WTC11 (cell line): ENCODE results near the gene ACR. TPM values are rescaled to one million over a fixed set of nuclear protein-coding genes. Genes with fewer than 3 reads are reported as not detected.

Source experiments
- GTF2I ChIP-seq: fragments of 250-450 bp; sonication (Bioruptor Pico); conservative IDR thresholded peaks from 2 replicates; pipeline ENCODE4 v1.4.0; 2021; ENCODE audit warnings: mild to moderate bottlenecking
- HMGA2 ChIP-seq: fragments of 250-450 bp; sonication (Bioruptor Pico); IDR thresholded peaks from 2 replicates; pipeline ENCODE4 v1.4.0; 2021; ENCODE audit warnings: mild to moderate bottlenecking, moderate library complexity
- HMGXB4 ChIP-seq: sonication (generic); formaldehyde crosslinking; IDR thresholded peaks from 2 replicates; pipeline ENCODE4 v1.8.1; 2023; ENCODE audit warnings: mild to moderate bottlenecking, moderate library complexity, missing genetic modification reagents
- MYBL2 ChIP-seq: sonication (generic); formaldehyde crosslinking; IDR thresholded peaks from 2 replicates; pipeline ENCODE4 v1.8.1; 2023; ENCODE audit warnings: mild to moderate bottlenecking, moderate library complexity, missing genetic modification reagents
- NFE2L1 ChIP-seq: sonication (generic); formaldehyde crosslinking; IDR thresholded peaks from 2 replicates; pipeline ENCODE4 v1.8.1; 2023; ENCODE audit warnings: missing genetic modification reagents
- ZBTB21 ChIP-seq: sonication (generic); formaldehyde crosslinking; IDR thresholded peaks from 2 replicates; pipeline ENCODE4 v1.8.1; 2023; ENCODE audit warnings: mild to moderate bottlenecking, missing genetic modification reagents, borderline replicate concordance
- ZBTB43 ChIP-seq: sonication (generic); formaldehyde crosslinking; IDR thresholded peaks from 2 replicates; pipeline ENCODE4 v1.8.1; 2023; ENCODE audit warnings: mild to moderate bottlenecking, missing genetic modification reagents
- total RNA-seq: library from RNA; stranded (reverse); gene quantifications from 3 replicates; pipeline ENCODE4 v1.2.3, GENCODE V29; 2021
- TF ChIP-seq, protein P1 (sequence below): sonication (generic); formaldehyde crosslinking; IDR thresholded peaks from 2 replicates; pipeline ENCODE4 v1.8.0; 2022; ENCODE audit warnings: missing genetic modification reagents
- TF ChIP-seq, protein P2 (sequence below): fragments of 250-450 bp; sonication (Bioruptor Pico); IDR thresholded peaks from 2 replicates; pipeline ENCODE4 v1.9.0; 2021; ENCODE audit warnings: mild to moderate bottlenecking
- TF ChIP-seq, protein P3 (sequence below): sonication (generic); formaldehyde crosslinking; IDR thresholded peaks from 2 replicates; pipeline ENCODE4 v1.8.1; 2022; ENCODE audit warnings: missing genetic modification reagents, borderline replicate concordance
- TF ChIP-seq, protein P4 (sequence below): sonication (generic); formaldehyde crosslinking; conservative IDR thresholded peaks from 2 replicates; pipeline ENCODE4 v1.8.1; 2023; ENCODE audit warnings: mild to moderate bottlenecking, low read depth, missing genetic modification reagents, moderate library complexity

ACR gene
- total RNA-seq, 1 experiment from 2014 or later = 0.46 TPM

GRCh38 chr22:50722716-50723428, 15.1 kb upstream of the ACR start (continued):
- TF ChIP-seq, protein P1, sequence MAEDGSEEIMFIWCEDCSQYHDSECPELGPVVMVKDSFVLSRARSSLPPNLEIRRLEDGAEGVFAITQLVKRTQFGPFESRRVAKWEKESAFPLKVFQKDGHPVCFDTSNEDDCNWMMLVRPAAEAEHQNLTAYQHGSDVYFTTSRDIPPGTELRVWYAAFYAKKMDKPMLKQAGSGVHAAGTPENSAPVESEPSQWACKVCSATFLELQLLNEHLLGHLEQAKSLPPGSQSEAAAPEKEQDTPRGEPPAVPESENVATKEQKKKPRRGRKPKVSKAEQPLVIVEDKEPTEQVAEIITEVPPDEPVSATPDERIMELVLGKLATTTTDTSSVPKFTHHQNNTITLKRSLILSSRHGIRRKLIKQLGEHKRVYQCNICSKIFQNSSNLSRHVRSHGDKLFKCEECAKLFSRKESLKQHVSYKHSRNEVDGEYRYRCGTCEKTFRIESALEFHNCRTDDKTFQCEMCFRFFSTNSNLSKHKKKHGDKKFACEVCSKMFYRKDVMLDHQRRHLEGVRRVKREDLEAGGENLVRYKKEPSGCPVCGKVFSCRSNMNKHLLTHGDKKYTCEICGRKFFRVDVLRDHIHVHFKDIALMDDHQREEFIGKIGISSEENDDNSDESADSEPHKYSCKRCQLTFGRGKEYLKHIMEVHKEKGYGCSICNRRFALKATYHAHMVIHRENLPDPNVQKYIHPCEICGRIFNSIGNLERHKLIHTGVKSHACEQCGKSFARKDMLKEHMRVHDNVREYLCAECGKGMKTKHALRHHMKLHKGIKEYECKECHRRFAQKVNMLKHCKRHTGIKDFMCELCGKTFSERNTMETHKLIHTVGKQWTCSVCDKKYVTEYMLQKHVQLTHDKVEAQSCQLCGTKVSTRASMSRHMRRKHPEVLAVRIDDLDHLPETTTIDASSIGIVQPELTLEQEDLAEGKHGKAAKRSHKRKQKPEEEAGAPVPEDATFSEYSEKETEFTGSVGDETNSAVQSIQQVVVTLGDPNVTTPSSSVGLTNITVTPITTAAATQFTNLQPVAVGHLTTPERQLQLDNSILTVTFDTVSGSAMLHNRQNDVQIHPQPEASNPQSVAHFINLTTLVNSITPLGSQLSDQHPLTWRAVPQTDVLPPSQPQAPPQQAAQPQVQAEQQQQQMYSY (CRISPR knock-in tag) = no peak
- no peak for TF ChIP-seq ZBTB21 (CRISPR knock-in tag)
- TF ChIP-seq, protein P2, sequence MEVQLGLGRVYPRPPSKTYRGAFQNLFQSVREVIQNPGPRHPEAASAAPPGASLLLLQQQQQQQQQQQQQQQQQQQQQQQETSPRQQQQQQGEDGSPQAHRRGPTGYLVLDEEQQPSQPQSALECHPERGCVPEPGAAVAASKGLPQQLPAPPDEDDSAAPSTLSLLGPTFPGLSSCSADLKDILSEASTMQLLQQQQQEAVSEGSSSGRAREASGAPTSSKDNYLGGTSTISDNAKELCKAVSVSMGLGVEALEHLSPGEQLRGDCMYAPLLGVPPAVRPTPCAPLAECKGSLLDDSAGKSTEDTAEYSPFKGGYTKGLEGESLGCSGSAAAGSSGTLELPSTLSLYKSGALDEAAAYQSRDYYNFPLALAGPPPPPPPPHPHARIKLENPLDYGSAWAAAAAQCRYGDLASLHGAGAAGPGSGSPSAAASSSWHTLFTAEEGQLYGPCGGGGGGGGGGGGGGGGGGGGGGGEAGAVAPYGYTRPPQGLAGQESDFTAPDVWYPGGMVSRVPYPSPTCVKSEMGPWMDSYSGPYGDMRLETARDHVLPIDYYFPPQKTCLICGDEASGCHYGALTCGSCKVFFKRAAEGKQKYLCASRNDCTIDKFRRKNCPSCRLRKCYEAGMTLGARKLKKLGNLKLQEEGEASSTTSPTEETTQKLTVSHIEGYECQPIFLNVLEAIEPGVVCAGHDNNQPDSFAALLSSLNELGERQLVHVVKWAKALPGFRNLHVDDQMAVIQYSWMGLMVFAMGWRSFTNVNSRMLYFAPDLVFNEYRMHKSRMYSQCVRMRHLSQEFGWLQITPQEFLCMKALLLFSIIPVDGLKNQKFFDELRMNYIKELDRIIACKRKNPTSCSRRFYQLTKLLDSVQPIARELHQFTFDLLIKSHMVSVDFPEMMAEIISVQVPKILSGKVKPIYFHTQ (CRISPR knock-in tag) = no peak
- no peak for TF ChIP-seq MYBL2 (CRISPR knock-in tag)
- TF ChIP-seq HMGA2 = no peak
- TF ChIP-seq, protein P3, sequence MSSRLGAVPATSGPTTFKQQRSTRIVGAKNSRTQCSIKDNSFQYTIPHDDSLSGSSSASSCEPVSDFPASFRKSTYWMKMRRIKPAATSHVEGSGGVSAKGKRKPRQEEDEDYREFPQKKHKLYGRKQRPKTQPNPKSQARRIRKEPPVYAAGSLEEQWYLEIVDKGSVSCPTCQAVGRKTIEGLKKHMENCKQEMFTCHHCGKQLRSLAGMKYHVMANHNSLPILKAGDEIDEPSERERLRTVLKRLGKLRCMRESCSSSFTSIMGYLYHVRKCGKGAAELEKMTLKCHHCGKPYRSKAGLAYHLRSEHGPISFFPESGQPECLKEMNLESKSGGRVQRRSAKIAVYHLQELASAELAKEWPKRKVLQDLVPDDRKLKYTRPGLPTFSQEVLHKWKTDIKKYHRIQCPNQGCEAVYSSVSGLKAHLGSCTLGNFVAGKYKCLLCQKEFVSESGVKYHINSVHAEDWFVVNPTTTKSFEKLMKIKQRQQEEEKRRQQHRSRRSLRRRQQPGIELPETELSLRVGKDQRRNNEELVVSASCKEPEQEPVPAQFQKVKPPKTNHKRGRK (CRISPR knock-in tag) = no peak
- no peak for TF ChIP-seq NFE2L1 (CRISPR knock-in tag)
- no peak for TF ChIP-seq ZBTB43 (CRISPR knock-in tag)
- no peak for TF ChIP-seq GTF2I (CRISPR knock-in tag)
- TF ChIP-seq, protein P4, sequence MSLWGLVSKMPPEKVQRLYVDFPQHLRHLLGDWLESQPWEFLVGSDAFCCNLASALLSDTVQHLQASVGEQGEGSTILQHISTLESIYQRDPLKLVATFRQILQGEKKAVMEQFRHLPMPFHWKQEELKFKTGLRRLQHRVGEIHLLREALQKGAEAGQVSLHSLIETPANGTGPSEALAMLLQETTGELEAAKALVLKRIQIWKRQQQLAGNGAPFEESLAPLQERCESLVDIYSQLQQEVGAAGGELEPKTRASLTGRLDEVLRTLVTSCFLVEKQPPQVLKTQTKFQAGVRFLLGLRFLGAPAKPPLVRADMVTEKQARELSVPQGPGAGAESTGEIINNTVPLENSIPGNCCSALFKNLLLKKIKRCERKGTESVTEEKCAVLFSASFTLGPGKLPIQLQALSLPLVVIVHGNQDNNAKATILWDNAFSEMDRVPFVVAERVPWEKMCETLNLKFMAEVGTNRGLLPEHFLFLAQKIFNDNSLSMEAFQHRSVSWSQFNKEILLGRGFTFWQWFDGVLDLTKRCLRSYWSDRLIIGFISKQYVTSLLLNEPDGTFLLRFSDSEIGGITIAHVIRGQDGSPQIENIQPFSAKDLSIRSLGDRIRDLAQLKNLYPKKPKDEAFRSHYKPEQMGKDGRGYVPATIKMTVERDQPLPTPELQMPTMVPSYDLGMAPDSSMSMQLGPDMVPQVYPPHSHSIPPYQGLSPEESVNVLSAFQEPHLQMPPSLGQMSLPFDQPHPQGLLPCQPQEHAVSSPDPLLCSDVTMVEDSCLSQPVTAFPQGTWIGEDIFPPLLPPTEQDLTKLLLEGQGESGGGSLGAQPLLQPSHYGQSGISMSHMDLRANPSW (CRISPR knock-in tag) = no peak
- no peak for TF ChIP-seq HMGXB4 (CRISPR knock-in tag)
